Ishikawa (cell line): ENCODE data around the gene PCNX3.

Experiments
- CEBPB ChIP-seq: IDR thresholded peaks from 2 replicates; pipeline ENCODE4 v1.6.1; 2012
- CREB1 ChIP-seq: IDR thresholded peaks from 2 replicates; pipeline ENCODE4 v1.6.1; 2012; ENCODE audit warnings: low read depth
- EP300 ChIP-seq: IDR thresholded peaks from 2 replicates; pipeline ENCODE4 v1.6.1; 2012; ENCODE audit warnings: borderline replicate concordance
- FOXM1 ChIP-seq: IDR thresholded peaks from 2 replicates; pipeline ENCODE4 v1.6.1; 2012; ENCODE audit warnings: low read depth, borderline replicate concordance
- MAX ChIP-seq: IDR thresholded peaks from 2 replicates; pipeline ENCODE4 v1.6.1; 2012
- NFIC ChIP-seq: IDR thresholded peaks from 2 replicates; pipeline ENCODE4 v1.6.1; 2012
- RAD21 ChIP-seq: IDR thresholded peaks from 2 replicates; pipeline ENCODE4 v1.6.1; 2012; ENCODE audit warnings: low read depth
- REST ChIP-seq: IDR thresholded peaks from 2 replicates; pipeline ENCODE4 v1.6.1; 2012; ENCODE audit warnings: low read depth, mild to moderate bottlenecking
- TCF12 ChIP-seq: IDR thresholded peaks from 2 replicates; pipeline ENCODE4 v1.6.1; 2012; ENCODE audit warnings: low read depth
- TEAD4 ChIP-seq: IDR thresholded peaks from 2 replicates; pipeline ENCODE4 v1.6.1; 2012
- USF1 ChIP-seq: IDR thresholded peaks from 2 replicates; pipeline ENCODE4 v1.6.1; 2012
- YY1 ChIP-seq: IDR thresholded peaks from 2 replicates; pipeline ENCODE4 v1.6.1; 2012; ENCODE audit warnings: low read depth
- ZBTB7A ChIP-seq: IDR thresholded peaks from 2 replicates; pipeline ENCODE4 v1.6.1; 2012; ENCODE audit warnings: low read depth

- no peak for TF ChIP-seq CEBPB
- TF ChIP-seq REST = no peak
- TF ChIP-seq YY1 = no peak
- TF ChIP-seq CREB1 = no peak
- no peak for TF ChIP-seq EP300
- no peak for TF ChIP-seq MAX
- TF ChIP-seq RAD21 = no peak
- 0 out of 2 replicates have a peak, but pooled peaks have one; percentile 81 for TF ChIP-seq ZBTB7A
- TF ChIP-seq NFIC = no peak
- no peak for TF ChIP-seq USF1
- 0 out of 2 replicates have a peak, but pooled peaks have one; percentile 14 for TF ChIP-seq TCF12
- no peak for TF ChIP-seq TEAD4
- no peak for TF ChIP-seq FOXM1
These were observed 39.9 kb upstream of the PCNX3 start, which contains the start of gene EHBP1L1 for GRCh38 chr11:65575568-65576231.
